ENCODE measurements around the gene IGHMBP2.

The IGHMBP2 gene

GRCh38 chr11:68928136-68928880, 24.6 kb downstream of the IGHMBP2 start:
- DNase-seq, result no peak

GRCh38 chr11:68929135-68929534, 25.4 kb downstream of the IGHMBP2 start:
- DNase-seq, result no peak

GRCh38 chr11:68929706-68930570, 26.2 kb downstream of the IGHMBP2 start:
- no peak for DNase-seq

- no peak for DNase-seq
Observed at GRCh38 chr11:68930991-68931855, 27.5 kb downstream of the IGHMBP2 start.

GRCh38 chr11:68931911-68932310, 28.2 kb downstream of the IGHMBP2 start:
- DNase-seq, result no peak

- no peak for DNase-seq
Observed at GRCh38 chr11:68932358-68932757, 28.7 kb downstream of the IGHMBP2 start.

GRCh38 chr11:68932933-68933577, 29.4 kb downstream of the IGHMBP2 start:
- no peak for DNase-seq

- no peak for DNase-seq
Observed at GRCh38 chr11:68933605-68934320, 30.1 kb downstream of the IGHMBP2 start.

GRCh38 chr11:68934321-68934645, 30.6 kb downstream of the IGHMBP2 start:
- DNase-seq, result no peak

GRCh38 chr11:68934666-68935065, 31.0 kb downstream of the IGHMBP2 start:
- no peak for DNase-seq

GRCh38 chr11:68935066-68935465, 31.4 kb downstream of the IGHMBP2 start:
- DNase-seq, result no peak

GRCh38 chr11:68935516-68936357, 32.0 kb downstream of the IGHMBP2 start:
- no peak for DNase-seq

GRCh38 chr11:68936358-68936636, 32.6 kb downstream of the IGHMBP2 start:
- DNase-seq, result no peak

- no peak for DNase-seq
Observed at GRCh38 chr11:68936676-68937620, 33.3 kb downstream of the IGHMBP2 start.

- no peak for DNase-seq
Observed at GRCh38 chr11:68938088-68938487, 34.4 kb downstream of the IGHMBP2 start.

GRCh38 chr11:68938816-68939582, 35.3 kb downstream of the IGHMBP2 start:
- no peak for DNase-seq

- no peak for DNase-seq
Observed at GRCh38 chr11:68939583-68940555, 36.2 kb downstream of the IGHMBP2 start.

Data from activated T-cell treated with anti-CD3 and anti-CD28 coated beads for 4 hours (primary cell).